ENCODE results near the gene IFI44L. TPM values are rescaled to one million over a fixed set of nuclear protein-coding genes. Genes with fewer than 3 reads are reported as not detected.

IFI44L gene
- 16.7 and 21.8 TPM in 2 replicates for total RNA-seq

- no peaks in the 10 kb centered on the region for H3K9me3 Mint-ChIP-seq
- intact Hi-C loops (cut with micrococcal nuclease) = loop anchor here (1.0 to 10.0 kb wide), 7 partner anchors 8 to 1405 kb away; partner anchors contain the start of genes DNAJB4, FUBP1, IFI44 and PIGK
- peaks cover 5% of the 10 kb centered on the region for H3K27me3 Mint-ChIP-seq (ENCODE audit: insufficient read depth)
- peaks cover 66% of the 10 kb centered on the region for H3K4me1 Mint-ChIP-seq (ENCODE audit: low read depth)
- H3K36me3 Mint-ChIP-seq (ENCODE audit: low read depth) = peaks cover 23% of the 10 kb centered on the region
- peak; percentile 64 for DNase-seq (ENCODE audit: low spot score)
- peak within 1 kb of the TSS; percentile 84 for H3K4me3 Mint-ChIP-seq
- peak within 1 kb of the TSS; percentile 84 for H3K27ac Mint-ChIP-seq
Observed at GRCh38 chr1:78619803-78620579, at the start of gene IFI44L. Gene IFI44L (plus strand): TSS chr1:78620448. CDS start chr1:78627916, 7,468 bp downstream.

- Mint-ChIP-seq H3K4me1 (ENCODE audit: low read depth) (no peaks in the 10 kb centered on the region), H3K36me3 (ENCODE audit: low read depth) (no peaks in the 10 kb centered on the region), H3K4me3 (no peak overlapping the region), H3K9me3 (no peaks in the 10 kb centered on the region), H3K27ac (no peak overlapping the region), H3K27me3 (ENCODE audit: insufficient read depth) (no peaks in the 10 kb centered on the region)
- intact Hi-C loops (cut with micrococcal nuclease) = no loop called here
- no peak for DNase-seq (ENCODE audit: low spot score)
Observed at GRCh38 chr1:78570539-78570938, 49.7 kb upstream of the IFI44L start.

- Mint-ChIP-seq H3K27me3 (ENCODE audit: insufficient read depth) (peaks cover 2% of the 10 kb centered on the region), H3K4me1 (ENCODE audit: low read depth) (no peaks in the 10 kb centered on the region), H3K36me3 (ENCODE audit: low read depth) (no peaks in the 10 kb centered on the region), H3K9me3 (no peaks in the 10 kb centered on the region), H3K4me3 (no peak overlapping the region), H3K27ac (no peak overlapping the region)
- intact Hi-C loops (cut with micrococcal nuclease) = no loop called here
- DNase-seq (ENCODE audit: low spot score) = no peak
Observed at GRCh38 chr1:78577257-78578100, 42.8 kb upstream of the IFI44L start.

GRCh38 chr1:78586572-78586971 is 33.7 kb upstream of the IFI44L start:
- Mint-ChIP-seq H3K27ac (no peak overlapping the region), H3K4me1 (ENCODE audit: low read depth) (no peaks in the 10 kb centered on the region), H3K9me3 (no peaks in the 10 kb centered on the region), H3K4me3 (no peak overlapping the region), H3K36me3 (ENCODE audit: low read depth) (no peaks in the 10 kb centered on the region), H3K27me3 (ENCODE audit: insufficient read depth) (peaks cover 7% of the 10 kb centered on the region)
- intact Hi-C loops (cut with micrococcal nuclease) = no loop called here
- DNase-seq (ENCODE audit: low spot score) = no peak

- Mint-ChIP-seq H3K4me3 (no peak overlapping the region), H3K4me1 (ENCODE audit: low read depth) (no peaks in the 10 kb centered on the region), H3K9me3 (no peaks in the 10 kb centered on the region), H3K27me3 (ENCODE audit: insufficient read depth) (peaks cover 5% of the 10 kb centered on the region), H3K36me3 (ENCODE audit: low read depth) (no peaks in the 10 kb centered on the region), H3K27ac (no peak overlapping the region)
- intact Hi-C loops (cut with micrococcal nuclease) = no loop called here
- DNase-seq (ENCODE audit: low spot score) = no peak
Observed at GRCh38 chr1:78587211-78587610, 33.0 kb upstream of the IFI44L start.

- Mint-ChIP-seq H3K36me3 (ENCODE audit: low read depth) (no peaks in the 10 kb centered on the region), H3K4me3 (no peak overlapping the region), H3K4me1 (ENCODE audit: low read depth) (no peaks in the 10 kb centered on the region), H3K27me3 (ENCODE audit: insufficient read depth) (peaks cover 6% of the 10 kb centered on the region), H3K9me3 (no peaks in the 10 kb centered on the region), H3K27ac (no peak overlapping the region)
- intact Hi-C loops (cut with micrococcal nuclease) = no loop called here
- DNase-seq (ENCODE audit: low spot score) = no peak
Observed at GRCh38 chr1:78591971-78592370, 28.3 kb upstream of the IFI44L start.

- no peak for DNase-seq (ENCODE audit: low spot score)
- no peaks in the 10 kb centered on the region for H3K9me3 Mint-ChIP-seq
- H3K36me3 Mint-ChIP-seq (ENCODE audit: low read depth) = no peaks in the 10 kb centered on the region
- no peaks in the 10 kb centered on the region for H3K4me1 Mint-ChIP-seq (ENCODE audit: low read depth)
- intact Hi-C loops (cut with micrococcal nuclease) = no loop called here
- H3K27me3 Mint-ChIP-seq (ENCODE audit: insufficient read depth) = peaks cover 20% of the 10 kb centered on the region
- no peak overlapping the region for H3K27ac Mint-ChIP-seq
- H3K4me3 Mint-ChIP-seq = no peak overlapping the region
Observed at GRCh38 chr1:78599294-78599693, 21.0 kb upstream of the IFI44L start.

GRCh38 chr1:78601068-78601467 is 19.2 kb upstream of the IFI44L start:
- no peak overlapping the region for H3K4me3 Mint-ChIP-seq
- DNase-seq (ENCODE audit: low spot score) = no peak
- H3K36me3 Mint-ChIP-seq (ENCODE audit: low read depth) = no peaks in the 10 kb centered on the region
- no peaks in the 10 kb centered on the region for H3K9me3 Mint-ChIP-seq
- intact Hi-C loops (cut with micrococcal nuclease) = no loop called here
- no peak overlapping the region for H3K27ac Mint-ChIP-seq
- H3K27me3 Mint-ChIP-seq (ENCODE audit: insufficient read depth) = peaks cover 22% of the 10 kb centered on the region
- no peaks in the 10 kb centered on the region for H3K4me1 Mint-ChIP-seq (ENCODE audit: low read depth)

- Mint-ChIP-seq H3K4me3 (no peak overlapping the region), H3K9me3 (no peaks in the 10 kb centered on the region), H3K27ac (no peak overlapping the region), H3K36me3 (ENCODE audit: low read depth) (no peaks in the 10 kb centered on the region), H3K27me3 (ENCODE audit: insufficient read depth) (peaks cover 13% of the 10 kb centered on the region), H3K4me1 (ENCODE audit: low read depth) (no peaks in the 10 kb centered on the region)
- intact Hi-C loops (cut with micrococcal nuclease) = no loop called here
- DNase-seq (ENCODE audit: low spot score) = no peak
Observed at GRCh38 chr1:78603206-78603605, 17.0 kb upstream of the IFI44L start.

- peaks cover 25% of the 10 kb centered on the region for H3K27me3 Mint-ChIP-seq (ENCODE audit: insufficient read depth)
- DNase-seq (ENCODE audit: low spot score) = no peak
- no peak overlapping the region for H3K4me3 Mint-ChIP-seq
- H3K4me1 Mint-ChIP-seq (ENCODE audit: low read depth) = no peaks in the 10 kb centered on the region
- no peak overlapping the region for H3K27ac Mint-ChIP-seq
- no peaks in the 10 kb centered on the region for H3K36me3 Mint-ChIP-seq (ENCODE audit: low read depth)
- no peaks in the 10 kb centered on the region for H3K9me3 Mint-ChIP-seq
- intact Hi-C loops (cut with micrococcal nuclease) = no loop called here
Observed at GRCh38 chr1:78604643-78605042, 15.6 kb upstream of the IFI44L start.

- no peak overlapping the region for H3K4me3 Mint-ChIP-seq
- no peaks in the 10 kb centered on the region for H3K36me3 Mint-ChIP-seq (ENCODE audit: low read depth)
- peaks cover 34% of the 10 kb centered on the region for H3K27me3 Mint-ChIP-seq (ENCODE audit: insufficient read depth)
- no peaks in the 10 kb centered on the region for H3K4me1 Mint-ChIP-seq (ENCODE audit: low read depth)
- no peak for DNase-seq (ENCODE audit: low spot score)
- no peaks in the 10 kb centered on the region for H3K9me3 Mint-ChIP-seq
- intact Hi-C loops (cut with micrococcal nuclease) = loop anchor here (2.0 kb wide), 2 partner anchors 461 to 475 kb away; no protein-coding TSS in a partner anchor
- H3K27ac Mint-ChIP-seq = no peak overlapping the region
Observed at GRCh38 chr1:78606274-78606673, 14.0 kb upstream of the IFI44L start.

- Mint-ChIP-seq H3K4me1 (ENCODE audit: low read depth) (no peaks in the 10 kb centered on the region), H3K27ac (no peak overlapping the region), H3K27me3 (ENCODE audit: insufficient read depth) (peaks cover 40% of the 10 kb centered on the region), H3K9me3 (no peaks in the 10 kb centered on the region), H3K36me3 (ENCODE audit: low read depth) (no peaks in the 10 kb centered on the region), H3K4me3 (no peak overlapping the region)
- intact Hi-C loops (cut with micrococcal nuclease) = loop anchor here (2.0 kb wide), 2 partner anchors 463 to 477 kb away; no protein-coding TSS in a partner anchor
- DNase-seq (ENCODE audit: low spot score) = no peak
Observed at GRCh38 chr1:78607334-78607927, 12.8 kb upstream of the IFI44L start.

- Mint-ChIP-seq H3K4me3 (no peak overlapping the region), H3K9me3 (no peaks in the 10 kb centered on the region), H3K4me1 (ENCODE audit: low read depth) (no peaks in the 10 kb centered on the region), H3K27ac (no peak overlapping the region), H3K27me3 (ENCODE audit: insufficient read depth) (peaks cover 44% of the 10 kb centered on the region), H3K36me3 (ENCODE audit: low read depth) (no peaks in the 10 kb centered on the region)
- intact Hi-C loops (cut with micrococcal nuclease) = loop anchor here (2.0 kb wide), 2 partner anchors 463 to 477 kb away; no protein-coding TSS in a partner anchor
- DNase-seq (ENCODE audit: low spot score) = no peak
Observed at GRCh38 chr1:78607944-78608343, 12.3 kb upstream of the IFI44L start.

Data from activated T-helper 1 cell treated with anti-CD3 and anti-CD28 coated beads, Interleukin-12 subunit alpha, Interleukin-12 subunit beta, Interleukin-2, Interleukin-4 antibody, amounts not matched to agents 30 ng/mL and 10 ng/mL and 1 ng/mL, durations not matched to agents 14 hours and 24 hours and 36 hours (primary cell).